Adrenal gland (tissue), 5 donors: ENCODE measurements around the gene NDUFS6.

Experiments used
- POLR2A ChIP-seq, 2 donors: fragments of 450-650 bp; IDR thresholded peaks; one replicate each; pipeline ENCODE4 v1.6.1; 2017; ENCODE audit warnings: antibody characterized with exemption in 2 of 2, mild to moderate bottlenecking in 2 of 2, moderate library complexity in 1 of 2
- TF ChIP-seq, protein P1 (sequence below), 6 experiments: fragments of 450-650 bp in 4 of 6; fragments of 200-600 bp in 2 of 6; sonication (generic) in 1 of 6; IDR thresholded peaks; 1 replicate in 5 of 6; 2 replicates in 1 of 6; pipeline versions ENCODE4 v1.5.1 to v1.8.0; 2016 to 2021; ENCODE audit warnings: antibody characterized with exemption in 6 of 6, mild to moderate bottlenecking in 2 of 6, moderate library complexity in 1 of 6
- donor health status: DM: no; HTN: no; CAD: no.

DNA sequence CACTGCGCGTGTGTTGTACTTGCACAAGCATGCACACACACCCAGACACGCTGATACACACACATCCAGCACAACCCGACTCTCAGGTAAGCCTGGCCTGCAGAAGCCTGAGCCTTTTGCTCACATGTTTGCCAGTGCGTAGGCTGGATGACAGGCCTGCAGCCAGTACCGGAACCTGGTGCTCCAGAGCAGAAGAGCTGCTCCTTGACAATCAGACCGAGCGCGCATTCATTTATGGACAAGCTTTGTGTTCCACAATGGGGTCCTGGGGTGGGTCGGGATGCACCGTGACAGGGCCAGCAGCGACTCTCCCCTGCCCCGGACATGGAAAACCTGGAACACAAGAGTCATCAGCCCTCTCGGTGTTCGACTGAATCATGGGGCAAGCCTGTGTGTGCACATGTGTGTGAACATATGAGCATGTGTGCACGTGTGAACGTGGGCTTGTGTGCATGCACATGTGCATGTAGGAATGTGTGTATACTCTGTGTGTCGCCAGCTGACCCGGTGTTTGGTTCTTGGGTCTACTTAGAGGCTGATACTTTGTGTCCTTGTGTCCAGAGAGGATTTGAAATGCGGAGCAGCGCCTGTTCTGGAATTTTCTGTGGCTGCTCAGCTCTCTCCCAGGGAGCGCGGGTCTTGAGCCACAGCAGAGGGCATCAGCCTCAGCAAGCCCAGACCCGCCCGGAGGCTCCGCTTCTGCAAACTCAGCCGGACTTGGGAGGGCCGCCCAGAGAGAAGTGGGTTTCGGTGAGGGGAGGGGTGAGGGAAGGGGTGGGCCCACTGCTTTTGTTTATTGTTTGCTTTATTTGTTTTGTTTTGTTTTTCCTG lies 49.3 kb downstream of the NDUFS6 start:
- TF ChIP-seq, protein P1, sequence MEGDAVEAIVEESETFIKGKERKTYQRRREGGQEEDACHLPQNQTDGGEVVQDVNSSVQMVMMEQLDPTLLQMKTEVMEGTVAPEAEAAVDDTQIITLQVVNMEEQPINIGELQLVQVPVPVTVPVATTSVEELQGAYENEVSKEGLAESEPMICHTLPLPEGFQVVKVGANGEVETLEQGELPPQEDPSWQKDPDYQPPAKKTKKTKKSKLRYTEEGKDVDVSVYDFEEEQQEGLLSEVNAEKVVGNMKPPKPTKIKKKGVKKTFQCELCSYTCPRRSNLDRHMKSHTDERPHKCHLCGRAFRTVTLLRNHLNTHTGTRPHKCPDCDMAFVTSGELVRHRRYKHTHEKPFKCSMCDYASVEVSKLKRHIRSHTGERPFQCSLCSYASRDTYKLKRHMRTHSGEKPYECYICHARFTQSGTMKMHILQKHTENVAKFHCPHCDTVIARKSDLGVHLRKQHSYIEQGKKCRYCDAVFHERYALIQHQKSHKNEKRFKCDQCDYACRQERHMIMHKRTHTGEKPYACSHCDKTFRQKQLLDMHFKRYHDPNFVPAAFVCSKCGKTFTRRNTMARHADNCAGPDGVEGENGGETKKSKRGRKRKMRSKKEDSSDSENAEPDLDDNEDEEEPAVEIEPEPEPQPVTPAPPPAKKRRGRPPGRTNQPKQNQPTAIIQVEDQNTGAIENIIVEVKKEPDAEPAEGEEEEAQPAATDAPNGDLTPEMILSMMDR (IDR thresholded peaks at IDR 0.05), result no peak
- TF ChIP-seq POLR2A (IDR thresholded peaks at IDR 0.05), result no peak
